ENCODE data around the gene HS3ST5.

DNA sequence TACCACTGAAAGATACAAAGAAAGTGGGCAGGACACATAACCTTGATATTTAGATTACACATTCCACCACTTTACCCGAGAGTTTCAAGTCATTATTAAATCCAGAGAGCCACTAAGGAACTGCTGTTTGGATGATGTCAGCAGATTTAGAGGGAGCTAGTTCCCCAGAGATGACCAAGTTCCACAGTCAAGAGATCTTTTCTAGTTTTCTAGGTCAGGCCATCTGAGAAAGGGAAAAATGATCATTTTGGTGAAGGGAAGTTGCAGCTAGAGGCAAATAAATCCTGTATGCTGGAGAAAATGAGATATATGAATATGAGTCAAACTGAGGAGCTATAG lies 147.8 kb downstream of the HS3ST5 start:
- TF ChIP-seq NFRKB (IDR thresholded peaks at IDR 0.05) (no peak), FOXM1 (IDR thresholded peaks at IDR 0.05; ENCODE audit: borderline replicate concordance) (no peak)
